GM23248 (cell line): ENCODE measurements around the gene TENM3. TPM values are rescaled to one million over a fixed set of nuclear protein-coding genes. Genes with fewer than 3 reads are reported as not detected.

Experiments used
- DNase-seq: peaks from one replicate; pipeline ENCODE4 v3.0.0-alpha.2; 2015
- H2AFZ ChIP-seq: fragments of 200-600 bp; sonication (generic); 2 replicates; pipeline ENCODE4 v1.6.1; 2016; ENCODE audit warnings: antibody characterized with exemption
- H3F3A ChIP-seq: fragments of 200-600 bp; sonication (generic); 2 replicates; pipeline ENCODE4 v1.6.1; 2016; ENCODE audit warnings: mild to moderate bottlenecking, antibody characterized with exemption, mixed run types; ENCODE audit not compliant: insufficient read depth
- H3K27ac ChIP-seq: fragments of 200-600 bp; sonication (generic); 2 replicates; pipeline ENCODE4 v1.5.1; 2016; ENCODE audit warnings: mild to moderate bottlenecking
- H3K27me3 ChIP-seq: fragments of 200-600 bp; sonication (generic); replicated peaks from 2 replicates; pipeline ENCODE4 v1.6.1; 2016; ENCODE audit warnings: mild to moderate bottlenecking; ENCODE audit not compliant: insufficient read depth
- H3K36me3 ChIP-seq: fragments of 200-600 bp; sonication (generic); 2 replicates; pipeline ENCODE4 v1.6.1; 2016; ENCODE audit warnings: low read depth, mild to moderate bottlenecking
- H3K4me1 ChIP-seq: fragments of 200-600 bp; sonication (generic); 2 replicates; pipeline ENCODE4 v1.6.1; 2016; ENCODE audit warnings: mild to moderate bottlenecking; ENCODE audit not compliant: insufficient read depth
- H3K4me2 ChIP-seq: fragments of 200-600 bp; sonication (generic); one replicate; pipeline ENCODE4 v1.6.1; 2016; ENCODE audit warnings: mild to moderate bottlenecking; ENCODE audit not compliant: unreplicated experiment
- H3K4me3 ChIP-seq: fragments of 200-600 bp; sonication (generic); 2 replicates; pipeline ENCODE4 v1.5.1; 2016; ENCODE audit warnings: mild to moderate bottlenecking
- H3K79me2 ChIP-seq: fragments of 200-600 bp; sonication (generic); 2 replicates; pipeline ENCODE4 v1.6.1; 2016; ENCODE audit warnings: mild to moderate bottlenecking; ENCODE audit not compliant: insufficient read depth
- H3K9ac ChIP-seq: fragments of 200-600 bp; sonication (generic); 2 replicates; pipeline ENCODE4 v1.6.1; 2016; ENCODE audit warnings: mild to moderate bottlenecking
- H3K9me2 ChIP-seq: fragments of 200-600 bp; sonication (generic); 2 replicates; pipeline ENCODE4 v1.6.1; 2016; ENCODE audit warnings: mixed run types, mild to moderate bottlenecking, moderate library complexity; ENCODE audit not compliant: insufficient read depth
- H3K9me3 ChIP-seq: fragments of 200-600 bp; sonication (generic); one replicate; pipeline ENCODE4 v1.6.1; 2017; ENCODE audit warnings: low read depth
- H4K20me1 ChIP-seq: fragments of 200-600 bp; sonication (generic); 2 replicates; pipeline ENCODE4 v1.6.0; 2016; ENCODE audit not compliant: insufficient read depth
- EZH2 ChIP-seq: fragments of 200-600 bp; sonication (generic); IDR thresholded peaks from 2 replicates; pipeline ENCODE4 v1.6.1; 2018; ENCODE audit warnings: antibody characterized with exemption, mild to moderate bottlenecking; ENCODE audit not compliant: insufficient read depth, poor library complexity, severe bottlenecking
- EZH2phosphoT487 ChIP-seq: fragments of 200-600 bp; sonication (generic); IDR thresholded peaks from 2 replicates; pipeline ENCODE4 v1.6.1; 2018; ENCODE audit warnings: antibody characterized with exemption, moderate library complexity, mild to moderate bottlenecking, low read depth; ENCODE audit not compliant: insufficient read depth
- WGBS, 2 experiments: methylation state at CpG; one replicate each; pipeline ENCODE4 v1.1.6; 2015 to 2017; ENCODE audit warnings: low lambda C conversion rate in 2 of 2, low coverage in 1 of 2; ENCODE audit errors: missing lambda C conversion rate in 2 of 2; 5-methylcytosine and 5-hydroxymethylcytosine counted together
- in situ Hi-C: fragments of 300-500 bp; cut with MboI; formaldehyde crosslinking; loops from 2 replicates; pipeline ENCODE4 v1.15.0; 2020
- polyA plus RNA-seq: library from polyadenylated mRNA; unstranded; fragments of >200 nt; fragmentation: Nextera tagmentation; extraction: Ambion mirVana; gene quantifications from 2 replicates; pipeline ENCODE4 v1.2.1, GENCODE V29; 2016
- total RNA-seq: library from RNA; depleted of rRNA; stranded (reverse); fragments of >200 nt; shearing (Covaris generic); gene quantifications from 2 replicates; pipeline ENCODE4 v1.2.3, GENCODE V29; 2014

The TENM3 gene
- total and polyA plus RNA-seq, 2 experiments from 2014 or later, result 0.83 to 8.1 TPM

- TF ChIP-seq EZH2phosphoT487 (no peak), EZH2 (no peak)
- Histone ChIP-seq H3K27ac (no peak overlapping the region), H3K36me3 (no peaks in the 10 kb centered on the region), H3K4me1 (no peaks in the 10 kb centered on the region), H4K20me1 (no peaks in the 10 kb centered on the region), H3K9me3 (no peaks in the 10 kb centered on the region), H3K9ac (no peak overlapping the region), H3F3A (no peaks in the 10 kb centered on the region), H3K27me3 (no peaks in the 10 kb centered on the region; the same call in 1 of the 2 replicates), H2AFZ (no peak overlapping the region), H3K4me3 (no peak overlapping the region), H3K79me2 (no peaks in the 10 kb centered on the region), H3K9me2 (no peaks in the 10 kb centered on the region), H3K4me2 (no peak overlapping the region)
- WGBS, 2 experiments, result 67 to 68% methylated on average over 11 of the region's 11 CpGs
- in situ Hi-C loops, result loop anchor here (25.0 kb wide), 1 partner anchor 1660 kb away; no protein-coding TSS in a partner anchor
- DNase-seq, result no peak
These were observed 579.4 kb downstream of the TENM3 start for GRCh38 chr4:182822554-182822953.

GRCh38 chr4:182823576-182823975 lies 580.4 kb downstream of the TENM3 start:
- Histone ChIP-seq H3F3A (no peaks in the 10 kb centered on the region), H3K4me3 (no peak overlapping the region), H3K4me1 (no peaks in the 10 kb centered on the region), H3K27me3 (no peaks in the 10 kb centered on the region; the same call in 1 of the 2 replicates), H3K9me2 (no peaks in the 10 kb centered on the region), H3K79me2 (no peaks in the 10 kb centered on the region), H4K20me1 (no peaks in the 10 kb centered on the region), H3K36me3 (no peaks in the 10 kb centered on the region), H2AFZ (no peak overlapping the region), H3K4me2 (no peak overlapping the region), H3K27ac (no peak overlapping the region), H3K9me3 (no peaks in the 10 kb centered on the region), H3K9ac (no peak overlapping the region)
- DNase-seq, result no peak
- TF ChIP-seq EZH2phosphoT487, result no peak
- TF ChIP-seq EZH2, result no peak
- 5 to 7% methylated on average over 1 of the region's 1 CpG for WGBS, 2 experiments
- in situ Hi-C loops, result loop anchor here (25.0 kb wide), 1 partner anchor 1661 kb away; no protein-coding TSS in a partner anchor

GRCh38 chr4:182825003-182825402 lies 581.8 kb downstream of the TENM3 start:
- Histone ChIP-seq H3K9me3 (no peaks in the 10 kb centered on the region), H3K27me3 (peaks cover 4% of the 10 kb centered on the region; the same call in 1 of the 2 replicates), H3K79me2 (no peaks in the 10 kb centered on the region), H3K4me3 (no peak overlapping the region), H3K9me2 (no peaks in the 10 kb centered on the region), H3K36me3 (no peaks in the 10 kb centered on the region), H3F3A (no peaks in the 10 kb centered on the region), H3K9ac (no peak overlapping the region), H3K27ac (no peak overlapping the region), H3K4me1 (no peaks in the 10 kb centered on the region), H3K4me2 (no peak overlapping the region), H4K20me1 (no peaks in the 10 kb centered on the region), H2AFZ (no peak overlapping the region)
- WGBS, 2 experiments, result 68 to 70% methylated on average over 7 to 8 of the region's 8 CpGs
- no peak for DNase-seq
- no peak for TF ChIP-seq EZH2
- no peak for TF ChIP-seq EZH2phosphoT487
- in situ Hi-C loops, result no loop called here

- Histone ChIP-seq H3K9me2 (no peaks in the 10 kb centered on the region), H2AFZ (no peak overlapping the region)
These were observed 582.6 kb downstream of the TENM3 start for GRCh38 chr4:182825786-182826185.

More at GRCh38 chr4:182825786-182826185, 582.6 kb downstream of the TENM3 start:
- Histone ChIP-seq H3K9ac (no peak overlapping the region), H4K20me1 (no peaks in the 10 kb centered on the region), H3K36me3 (no peaks in the 10 kb centered on the region), H3K79me2 (no peaks in the 10 kb centered on the region), H3K9me3 (no peaks in the 10 kb centered on the region), H3K4me1 (no peaks in the 10 kb centered on the region), H3K4me2 (no peak overlapping the region), H3K27ac (no peak overlapping the region), H3K27me3 (peaks cover 12% of the 10 kb centered on the region), H3K4me3 (no peak overlapping the region), H3F3A (no peaks in the 10 kb centered on the region)
- DNase-seq, result no peak
- in situ Hi-C loops, result no loop called here
- TF ChIP-seq EZH2phosphoT487 (no peak), EZH2 (no peak)
- WGBS, 2 experiments, result 70 to 73% methylated on average over 12 of the region's 12 CpGs
